H1 (cell line): Measurements from ENCODE around the gene BAZ2A. TPM values are rescaled to one million over a fixed set of nuclear protein-coding genes. Genes with fewer than 3 reads are reported as not detected.

Experiments
- CTCF ChIA-PET: fragments of 300-600 bp; sonication (Branson Sonifier 250); formaldehyde crosslinking; loops from one replicate; lab custom pipeline; 2021; ENCODE audit not compliant: partially characterized antibody; lab: Charles Lee
- POLR2A ChIA-PET: fragments of 300-600 bp; sonication (Branson Sonifier 250); formaldehyde crosslinking; loops from one replicate; lab custom pipeline; 2021; ENCODE audit warnings: inconsistent platforms; ENCODE audit not compliant: partially characterized antibody; lab: Charles Lee
- DNase-seq, 2 experiments: peaks; one replicate each; pipeline versions ENCODE4 v3.0.0 to v3.0.0-alpha.2; 2010 to 2022; ENCODE audit warnings: low spot score in 2 of 2, low read depth in 1 of 2, mixed read lengths in 1 of 2
- FAIRE-seq: peaks from 2 replicates; lab custom pipeline; 2011; peaks lifted over from hg19 to GRCh38; lab: Jason Lieb, UNC
- H2AFZ ChIP-seq: 2 replicates; pipeline ENCODE4 v1.8.1; 2012; ENCODE audit warnings: low read length, inconsistent platforms
- H2AK5ac ChIP-seq: 2 replicates; pipeline ENCODE4 v1.6.1; 2013; ENCODE audit warnings: low read depth, low read length
- H2BK120ac ChIP-seq: replicated peaks from 2 replicates; pipeline ENCODE3; 2013; ENCODE audit warnings: low read depth, low read length, inconsistent platforms
- H2BK12ac ChIP-seq: 2 replicates; pipeline ENCODE4 v1.6.1; 2013; ENCODE audit warnings: low read depth, low read length
- H2BK15ac ChIP-seq: 2 replicates; pipeline ENCODE4 v1.6.1; 2013; ENCODE audit warnings: low read length
- H2BK20ac ChIP-seq: 2 replicates; pipeline ENCODE4 v1.6.1; 2013; ENCODE audit warnings: low read length
- H2BK5ac ChIP-seq: 2 replicates; pipeline ENCODE4 v1.6.1; 2013; ENCODE audit warnings: low read depth, low read length
- H3K14ac ChIP-seq: 2 replicates; pipeline ENCODE4 v1.6.1; 2013; ENCODE audit warnings: inconsistent platforms; ENCODE audit not compliant: insufficient read length
- H3K18ac ChIP-seq: 2 replicates; pipeline ENCODE4 v1.6.1; 2013; ENCODE audit warnings: low read length; ENCODE audit errors: extremely low read depth
- H3K23ac ChIP-seq: 2 replicates; pipeline ENCODE4 v1.6.1; 2013; ENCODE audit warnings: inconsistent platforms; ENCODE audit not compliant: insufficient read length
- H3K23me2 ChIP-seq: 2 replicates; pipeline ENCODE4 v1.6.1; 2013; ENCODE audit warnings: low read depth, low read length
- H3K27ac ChIP-seq: 2 replicates; pipeline ENCODE4 v1.6.1; 2011; ENCODE audit warnings: low read depth, low read length, inconsistent platforms
- H3K27me3 ChIP-seq, 4 experiments: replicated peaks in 1 of 4; 1 replicate in 1 of 4; 2 replicates in 3 of 4; pipeline versions ENCODE4 v1.6.1 to v1.8.1; 2011 to 2013; ENCODE audit warnings: low read length in 3 of 4, mild to moderate bottlenecking in 3 of 4, inconsistent platforms in 2 of 4, mixed read lengths in 2 of 4, moderate library complexity in 1 of 4; ENCODE audit not compliant: control insufficient read depth in 3 of 4, insufficient read depth in 3 of 4; ENCODE audit errors: extremely low read depth in 1 of 4
- H3K36me3 ChIP-seq, 4 experiments: 2 replicates each; pipeline versions ENCODE4 v1.6.1 to v1.8.1; 2011 to 2013; ENCODE audit warnings: mild to moderate bottlenecking in 4 of 4, low read length in 3 of 4, moderate library complexity in 2 of 4, control low read depth in 1 of 4, inconsistent platforms in 1 of 4; ENCODE audit not compliant: insufficient read depth in 4 of 4, control insufficient read depth in 2 of 4
- H3K4ac ChIP-seq: replicated peaks from 2 replicates; pipeline ENCODE3; 2013; ENCODE audit warnings: low read length, low read depth, mixed read lengths, inconsistent platforms; ENCODE audit not compliant: insufficient read length
- H3K4me1 ChIP-seq, 4 experiments: replicated peaks in 1 of 4; 1 replicate in 1 of 4; 2 replicates in 3 of 4; pipeline versions ENCODE4 v1.6.1 to v1.8.1; 2011 to 2013; ENCODE audit warnings: low read length in 3 of 4, inconsistent platforms in 2 of 4, mixed read lengths in 1 of 4; ENCODE audit not compliant: insufficient read depth in 4 of 4, control insufficient read depth in 3 of 4
- H3K4me2 ChIP-seq, 2 experiments: 2 replicates each; pipeline versions ENCODE4 v1.6.1 to v1.8.1; 2011 to 2013; ENCODE audit warnings: low read depth in 2 of 2, low read length in 2 of 2, control low read depth in 1 of 2, inconsistent platforms in 1 of 2, mild to moderate bottlenecking in 1 of 2; ENCODE audit not compliant: insufficient read depth in 1 of 2
- H3K4me3 ChIP-seq, 4 experiments: fragments of 200-600, 300-600 bp in 1 of 4; sonication (generic), shearing (Covaris generic), sonication (Bioruptor Twin) in 1 of 4; 2 replicates each; pipeline versions ENCODE4 v1.5.1 to v1.8.1; 2011 to 2016; ENCODE audit warnings: low read length in 4 of 4, low read depth in 3 of 4, control low read depth in 2 of 4, inconsistent platforms in 2 of 4, mild to moderate bottlenecking in 2 of 4, mixed read lengths in 1 of 4, moderate library complexity in 1 of 4; ENCODE audit not compliant: insufficient read depth in 2 of 4; ENCODE audit errors: extremely low read depth in 1 of 4
- H3K56ac ChIP-seq: replicated peaks from 2 replicates; pipeline ENCODE3; 2013; ENCODE audit warnings: low read depth, mild to moderate bottlenecking, mixed read lengths, low read length, inconsistent platforms; ENCODE audit not compliant: insufficient read length
- H3K79me1 ChIP-seq: 2 replicates; pipeline ENCODE4 v1.6.1; 2013; ENCODE audit warnings: low read depth, low read length, control low read depth
- H3K79me2 ChIP-seq, 2 experiments: 2 replicates each; pipeline versions ENCODE4 v1.6.1 to v1.8.1; 2012 to 2013; ENCODE audit warnings: low read length in 2 of 2, mild to moderate bottlenecking in 2 of 2, inconsistent platforms in 1 of 2; ENCODE audit not compliant: insufficient read depth in 2 of 2, control insufficient read depth in 1 of 2
- H3K9ac ChIP-seq, 4 experiments: replicated peaks in 1 of 4; 1 replicate in 1 of 4; 2 replicates in 3 of 4; pipeline versions ENCODE4 v1.6.1 to v1.8.1; 2011 to 2013; ENCODE audit warnings: low read depth in 3 of 4, low read length in 3 of 4, control low read depth in 2 of 4, mild to moderate bottlenecking in 2 of 4, moderate library complexity in 2 of 4, inconsistent platforms in 1 of 4; ENCODE audit errors: extremely low read depth in 1 of 4
- H3K9me3 ChIP-seq, 2 experiments: 2 replicates each; pipeline versions ENCODE4 v1.6.1 to v1.8.1; 2012 to 2013; ENCODE audit warnings: mild to moderate bottlenecking in 2 of 2, moderate library complexity in 2 of 2, control low read depth in 1 of 2, inconsistent platforms in 1 of 2, low read depth in 1 of 2, low read length in 1 of 2, mixed read lengths in 1 of 2; ENCODE audit not compliant: insufficient read depth in 2 of 2
- H4K20me1 ChIP-seq, 2 experiments: replicated peaks in 1 of 2; 2 replicates each; pipeline versions ENCODE3 to v1.8.1; 2011 to 2013; ENCODE audit warnings: inconsistent platforms in 2 of 2, low read length in 2 of 2, mild to moderate bottlenecking in 1 of 2; ENCODE audit not compliant: insufficient read depth in 2 of 2, control insufficient read depth in 1 of 2
- H4K5ac ChIP-seq: 2 replicates; pipeline ENCODE4 v1.6.1; 2013; ENCODE audit warnings: low read length, low read depth, mixed read lengths, inconsistent platforms; ENCODE audit not compliant: insufficient read length
- H4K8ac ChIP-seq: 2 replicates; pipeline ENCODE4 v1.8.0; 2013; ENCODE audit warnings: mild to moderate bottlenecking, moderate library complexity, low read length, inconsistent platforms; ENCODE audit not compliant: insufficient read depth; ENCODE audit errors: extremely low read depth
- H4K91ac ChIP-seq: replicated peaks from 2 replicates; pipeline ENCODE3; 2013; ENCODE audit warnings: low read length, mixed read lengths, inconsistent platforms; ENCODE audit not compliant: insufficient read length
- CEBPB ChIP-seq: IDR thresholded peaks from 2 replicates; pipeline ENCODE4 v1.6.1; 2012; ENCODE audit warnings: low read depth, low read length
- SRF ChIP-seq: IDR thresholded peaks from 2 replicates; pipeline ENCODE4 v1.6.1; 2011; ENCODE audit warnings: mild to moderate bottlenecking, low read depth, low read length, moderate library complexity
- WGBS, 2 experiments: shearing (Covaris generic) in 1 of 2; methylation state at CpG; one replicate each; pipeline versions ENCODE4 v1.1.6 to v1.1.7; 2013 to 2015; ENCODE audit warnings: low lambda C conversion rate in 2 of 2, mixed read lengths in 2 of 2, inconsistent platforms in 1 of 2, low coverage in 1 of 2, missing lambda C conversion rate in 1 of 2; ENCODE audit not compliant: insufficient replicate concordance in 2 of 2, insufficient coverage in 1 of 2, insufficient read length in 1 of 2; ENCODE audit errors: extremely low coverage in 1 of 2, missing lambda C conversion rate in 1 of 2; 5-methylcytosine and 5-hydroxymethylcytosine counted together
- polyA plus RNA-seq, 7 experiments: library from polyadenylated mRNA; depleted of rRNA in 3 of 7; stranded (reverse) in 5 of 7; unstranded in 2 of 7; fragments of >200 nt in 5 of 7; fragments of 200-250 nt in 2 of 7; gene quantifications; 1 replicate in 5 of 7; 2 replicates in 1 of 7; 4 replicates in 1 of 7; pipeline versions ENCODE4 v1.2.1 to v1.2.3, GENCODE V29; 2011 to 2013; ENCODE audit warnings: missing spikeins in 2 of 7, mixed read lengths in 2 of 7
- total RNA-seq: library from RNA; stranded (reverse); fragmentation: NEBNext Ultra II Directional; extraction: Animal tissue kit (Norgen Biotek cat#: 25700); gene quantifications from 2 replicates; pipeline ENCODE4 v1.2.1, GENCODE V29; 2021

BAZ2A gene
- total and polyA plus RNA-seq, 2 of the 8 experiments (the other 6 are each of a cell fraction or from before 2014, with no cell fraction given) = 52.0 to 110 TPM

GRCh38 chr12:56602239-56602638 is 27.9 kb downstream of the BAZ2A start:
- no peak overlapping the region for H3K4me2 ChIP-seq
- no peak overlapping the region for H2BK120ac ChIP-seq
- H3K36me3 ChIP-seq = peaks cover 58 to 96% (median 84%) of the 10 kb centered on the region in 4 experiments
- H4K20me1 ChIP-seq = peaks cover 0 to 3% of the 10 kb centered on the region in 2 experiments
- no peak for DNase-seq
- H3K9ac ChIP-seq = no peak overlapping the region
- H3K79me2 ChIP-seq = no peaks in the 10 kb centered on the region
- 100% methylated on average over 3 of the region's 3 CpGs; no CpG with 5 or more reads in 1 of the 2 experiments for WGBS, 2 experiments
- no peak overlapping the region for H4K5ac ChIP-seq
- no peak overlapping the region for H3K56ac ChIP-seq
- no peak overlapping the region for H2BK5ac ChIP-seq
- H3K4me3 ChIP-seq = no peak overlapping the region
- no peak overlapping the region for H3K27ac ChIP-seq
- H3K23me2 ChIP-seq = no peaks in the 10 kb centered on the region
- no peak overlapping the region for H3K14ac ChIP-seq
- FAIRE-seq = no peak
- H3K9me3 ChIP-seq = no peaks in the 10 kb centered on the region
- no peak overlapping the region for H3K4ac ChIP-seq
- H3K4me1 ChIP-seq = 0 out of 7 replicates have a peak, but pooled peaks cover 0 to under 1% (median 0%) of the 10 kb centered on the region in 4 experiments
- H3K18ac ChIP-seq = no peak overlapping the region
- no peak overlapping the region for H4K8ac ChIP-seq
- no peak overlapping the region for H2AFZ ChIP-seq
- no peak overlapping the region for H2AK5ac ChIP-seq
- no peaks in the 10 kb centered on the region; the same call in 1 of the 2 replicates for H3K79me1 ChIP-seq
- no peak overlapping the region for H2BK15ac ChIP-seq
- ChIA-PET POLR2A (interaction anchor here (0.6 to 1.7 kb wide), 7 partner anchors 8 to 86 kb away, joined by 3 to 5 read pairs (median 3); partner anchors contain the start of genes ATP5F1B, BAZ2A and PTGES3), CTCF (interaction anchor here (0.9 to 5.0 kb wide), 13 partner anchors 8 to 88 kb away, joined by 3 to 29 read pairs (median 11); partner anchors contain the start of genes BAZ2A and RBMS2)
- no peak overlapping the region for H2BK12ac ChIP-seq
- H4K91ac ChIP-seq = no peak overlapping the region
- TF ChIP-seq SRF (no peak), CEBPB (peak; percentile 22; the same call in 1 of the 2 replicates)
- no peaks in the 10 kb centered on the region for H3K27me3 ChIP-seq
- H3K23ac ChIP-seq = no peak overlapping the region
- no peak overlapping the region for H2BK20ac ChIP-seq
